Stimulated activated CD8-positive, alpha-beta memory T cell treated with anti-CD3 and anti-CD28 coated beads, Interleukin-4, amount 100 ng/mL, for 48 hours (primary cell): Measurements from ENCODE around the gene BACH2.
"Not testable (repeated sequence)": the region's sequence is repeated elsewhere in the genome, so short reads cannot be mapped to it uniquely, and the experiment has no call there.

ENCODE experiments used
- DNase-seq: peaks from one replicate; pipeline ENCODE4 v3.0.0-alpha.2; 2020

BACH2 gene

GRCh38 chr6:90179190-90180169 lies 117.2 kb downstream of the BACH2 start:
- no peak for DNase-seq

DNA sequence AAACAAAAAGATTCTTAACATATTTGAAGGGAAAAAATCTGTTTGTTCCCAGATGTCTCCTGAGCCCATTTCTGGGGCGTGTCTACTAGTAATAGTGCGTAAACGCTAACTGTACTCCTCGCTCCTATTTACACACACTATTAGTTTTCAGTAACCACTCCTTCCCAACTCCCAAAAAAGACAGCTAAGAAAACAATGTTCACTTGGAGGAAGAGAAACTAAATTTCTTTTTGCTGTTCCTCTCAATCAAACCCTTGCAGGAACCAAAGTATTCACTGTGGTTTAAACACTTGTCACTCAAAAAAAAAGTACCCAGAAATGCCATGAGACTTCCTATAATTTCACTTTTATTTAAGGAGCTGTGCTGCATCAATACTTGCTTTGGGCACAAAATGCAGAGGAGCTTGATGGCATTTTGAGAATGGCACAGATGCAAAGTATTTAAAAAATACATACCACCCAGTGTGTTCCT lies 118.2 kb downstream of the BACH2 start:
- DNase-seq, result no peak

GRCh38 chr6:90177544-90178383 lies 118.9 kb downstream of the BACH2 start:
- no peak for DNase-seq

- DNase-seq, result peak; percentile 79
These were observed 120.8 kb downstream of the BACH2 start for GRCh38 chr6:90175627-90176538.

DNA sequence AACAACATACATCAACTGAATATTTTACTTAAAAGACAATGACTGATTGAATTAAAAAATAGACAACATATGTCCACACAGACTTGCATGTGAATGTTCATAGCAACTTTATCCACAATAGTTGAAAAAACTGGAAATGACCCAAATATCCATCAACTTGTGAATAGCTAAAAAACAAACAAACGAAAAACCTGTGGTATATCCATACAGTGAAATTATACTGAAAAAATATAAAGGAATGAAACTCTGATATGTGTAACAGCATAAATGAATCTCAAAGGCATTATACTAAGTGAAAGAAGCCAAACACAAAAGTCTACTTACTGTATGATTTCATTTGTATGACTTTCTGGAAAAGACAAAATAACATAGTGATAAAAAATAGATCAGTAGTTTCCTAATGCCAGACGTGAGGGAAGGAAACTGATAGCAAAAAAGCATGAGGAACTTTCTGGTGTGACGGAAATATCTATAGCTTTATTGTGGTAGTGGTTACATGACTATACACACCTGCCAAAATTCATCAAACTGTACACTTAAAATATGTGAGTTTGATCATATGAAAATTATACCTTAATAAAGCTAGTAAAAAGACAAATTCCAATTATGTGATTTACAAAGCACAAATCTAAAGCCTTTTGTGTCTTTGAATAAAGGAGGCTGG lies 123.2 kb downstream of the BACH2 start:
- DNase-seq, result no peak

DNA sequence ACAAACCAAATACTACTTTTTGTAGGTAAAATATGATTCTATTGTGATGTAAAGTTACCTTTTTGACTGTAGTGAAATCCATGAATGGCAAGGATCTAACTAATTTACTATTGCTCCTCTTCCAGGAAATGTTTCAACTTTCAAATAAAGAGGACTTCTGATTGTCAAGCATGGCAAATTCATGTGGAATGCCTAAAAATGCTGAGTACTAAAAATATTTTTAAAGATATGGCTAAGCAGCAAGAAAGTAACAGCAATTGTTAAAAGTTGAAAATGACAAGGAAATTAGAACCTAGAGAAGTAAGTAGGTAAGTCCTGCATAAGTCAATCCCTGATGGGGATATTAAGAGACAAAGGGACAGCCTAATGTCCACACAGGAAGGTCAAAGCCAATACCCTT lies 126.0 kb downstream of the BACH2 start:
- no peak for DNase-seq

DNA sequence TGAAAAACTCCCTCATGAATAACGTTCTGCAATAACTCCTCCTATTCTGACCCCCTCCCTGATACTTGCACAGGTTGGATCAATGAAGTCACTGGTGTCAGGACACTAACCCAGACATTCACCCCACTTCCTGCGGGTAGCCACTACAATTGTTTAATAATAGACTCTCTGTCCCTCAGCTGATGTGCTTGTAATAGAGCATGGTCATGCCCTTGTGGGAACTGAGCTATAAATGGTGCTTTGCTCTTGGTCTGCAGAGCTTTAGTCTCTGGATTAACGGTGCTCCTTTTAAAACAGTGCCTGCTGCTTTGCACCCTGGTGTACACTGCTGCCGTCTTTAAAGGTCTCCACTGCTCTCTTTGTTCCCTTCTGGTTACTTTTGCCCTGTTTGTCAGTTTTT lies 127.3 kb downstream of the BACH2 start:
- no peak for DNase-seq

GRCh38 chr6:90168693-90169131 lies 127.9 kb downstream of the BACH2 start:
- no peak for DNase-seq

DNA sequence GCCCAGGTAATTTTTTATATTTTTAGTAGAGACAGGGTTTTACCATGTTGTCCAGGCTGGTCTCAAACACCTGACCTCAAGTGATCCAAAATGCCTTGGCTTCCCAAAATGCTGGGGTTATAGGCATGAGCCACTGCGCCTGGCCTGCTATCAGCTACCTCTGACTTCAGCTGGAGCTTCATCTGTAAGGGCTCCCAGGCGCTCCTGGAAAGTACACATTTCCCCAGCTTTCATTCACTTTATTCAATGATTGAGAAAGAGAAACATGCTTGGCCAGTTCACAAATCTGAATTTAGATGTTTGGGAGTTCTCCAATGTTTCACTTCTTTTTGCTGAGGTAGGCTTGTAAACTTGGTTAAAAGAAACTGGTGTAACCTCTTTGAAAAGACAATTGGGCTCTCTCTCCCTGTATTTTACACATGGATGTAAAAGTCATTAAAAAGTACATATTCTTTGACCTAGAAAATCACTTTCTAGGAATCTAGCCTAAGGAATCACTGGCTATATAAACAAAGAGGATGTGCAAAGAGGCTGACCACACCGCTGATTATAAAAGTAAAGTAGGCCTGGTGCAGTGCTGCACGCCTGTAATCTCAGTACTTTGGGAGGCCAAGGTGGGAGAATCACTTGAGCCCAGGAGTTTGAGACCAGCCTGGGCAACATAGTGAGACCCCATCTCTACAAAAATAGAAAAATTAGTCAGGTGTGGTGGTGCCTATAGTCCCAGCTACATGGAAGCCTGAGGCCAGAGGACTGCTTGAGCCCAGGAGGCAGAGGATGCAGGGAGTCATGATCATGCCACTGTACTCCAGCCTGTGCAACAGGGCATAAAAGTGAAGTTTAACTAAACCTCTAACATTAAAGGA lies 128.9 kb downstream of the BACH2 start:
- no peak for DNase-seq

GRCh38 chr6:90166155-90166924 lies 130.3 kb downstream of the BACH2 start:
- DNase-seq, result not testable (repeated sequence)

DNA sequence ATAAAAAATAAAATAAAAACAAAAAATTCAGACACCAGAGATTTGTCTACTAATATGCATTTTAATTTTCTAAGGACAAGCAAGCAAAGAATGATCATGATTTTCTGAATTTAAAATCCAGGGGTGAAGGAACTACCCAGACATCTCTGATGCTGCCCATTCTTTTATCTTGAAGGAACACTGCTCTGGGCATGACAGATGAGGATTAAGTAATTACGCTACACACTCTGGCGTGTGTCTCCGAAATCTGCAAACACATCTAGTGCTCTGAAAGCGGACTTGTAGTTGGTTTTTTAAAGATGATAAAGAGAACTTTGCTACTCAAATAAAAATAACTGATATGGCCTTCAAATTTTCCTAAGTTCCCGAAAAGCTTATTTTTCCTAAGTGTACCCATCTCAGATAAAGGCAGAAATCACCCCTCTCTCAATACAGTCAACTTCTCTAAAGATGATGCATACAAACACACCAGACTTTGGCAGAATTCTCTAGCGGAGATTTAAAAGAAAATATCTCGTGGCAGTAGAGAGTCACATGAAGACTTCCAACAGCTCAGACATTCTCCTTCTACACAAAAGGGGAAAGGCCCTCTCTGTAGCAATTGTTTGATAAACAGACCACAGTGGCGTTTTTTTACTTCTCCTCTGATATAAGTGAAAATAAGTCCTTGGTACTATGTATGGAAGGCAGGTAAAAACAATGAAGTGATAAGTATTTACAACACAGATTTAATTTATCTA lies 133.8 kb downstream of the BACH2 start:
- no peak for DNase-seq

- no peak for DNase-seq
These were observed 136.6 kb downstream of the BACH2 start for GRCh38 chr6:90160013-90160412.

DNA sequence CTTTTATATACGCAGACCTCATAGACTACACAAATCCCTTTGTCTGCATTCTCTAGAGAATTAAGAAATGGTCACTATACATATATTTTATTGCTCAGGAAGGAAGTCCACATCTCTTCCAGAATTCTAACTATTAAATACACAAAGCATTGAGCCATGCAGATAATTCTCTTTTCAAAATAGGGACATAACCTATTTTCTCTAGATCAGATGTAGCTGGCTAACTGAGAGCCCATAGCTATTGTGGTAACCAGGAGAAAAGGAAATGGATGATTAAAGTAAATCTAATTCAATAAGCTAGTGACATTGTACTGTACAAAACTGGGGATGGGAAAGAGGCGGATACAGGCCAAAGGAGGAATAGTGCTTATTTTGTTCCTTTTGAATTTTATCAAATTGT lies 137.2 kb downstream of the BACH2 start:
- no peak for DNase-seq

- DNase-seq, result no peak
These were observed 137.7 kb downstream of the BACH2 start for GRCh38 chr6:90158936-90159335.

DNA sequence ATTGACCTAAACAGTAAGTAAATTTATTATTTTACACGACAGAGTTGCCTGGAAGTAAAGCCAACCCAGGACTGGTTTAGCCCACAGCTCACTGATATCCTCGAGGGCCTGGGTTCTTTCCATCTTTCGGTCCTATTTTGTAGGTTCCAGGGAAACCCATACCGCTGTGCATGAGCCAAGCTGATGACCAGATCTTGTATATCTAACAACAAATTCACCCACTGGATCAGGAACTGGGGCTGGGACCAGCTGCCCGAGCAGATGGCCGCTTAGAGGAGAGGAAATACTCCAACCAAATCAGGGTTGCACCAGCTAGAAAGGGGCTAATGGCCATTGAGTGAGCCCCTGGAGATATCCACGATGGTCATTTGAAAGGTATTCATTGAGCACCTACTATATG lies 139.2 kb downstream of the BACH2 start:
- no peak for DNase-seq

DNA sequence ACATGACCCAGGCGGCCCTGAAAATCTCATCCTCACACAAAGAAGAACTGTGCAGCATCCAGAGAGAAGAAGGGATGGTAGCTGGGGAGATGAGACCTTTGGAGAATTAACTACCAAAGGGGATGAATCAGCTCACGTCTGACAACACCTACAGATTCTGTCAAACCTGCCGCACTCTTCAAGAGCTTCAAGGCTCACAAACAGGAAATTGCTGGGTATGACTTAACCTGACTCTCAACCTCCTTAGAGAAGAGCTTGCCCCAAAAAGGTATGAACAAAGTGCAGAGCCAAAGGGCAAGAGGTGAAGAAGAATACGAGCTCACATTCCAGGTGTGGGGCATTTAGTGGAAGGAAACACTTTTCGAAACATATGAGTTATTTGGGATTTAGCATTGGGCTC lies 139.8 kb downstream of the BACH2 start:
- peak; percentile 46 for DNase-seq

DNA sequence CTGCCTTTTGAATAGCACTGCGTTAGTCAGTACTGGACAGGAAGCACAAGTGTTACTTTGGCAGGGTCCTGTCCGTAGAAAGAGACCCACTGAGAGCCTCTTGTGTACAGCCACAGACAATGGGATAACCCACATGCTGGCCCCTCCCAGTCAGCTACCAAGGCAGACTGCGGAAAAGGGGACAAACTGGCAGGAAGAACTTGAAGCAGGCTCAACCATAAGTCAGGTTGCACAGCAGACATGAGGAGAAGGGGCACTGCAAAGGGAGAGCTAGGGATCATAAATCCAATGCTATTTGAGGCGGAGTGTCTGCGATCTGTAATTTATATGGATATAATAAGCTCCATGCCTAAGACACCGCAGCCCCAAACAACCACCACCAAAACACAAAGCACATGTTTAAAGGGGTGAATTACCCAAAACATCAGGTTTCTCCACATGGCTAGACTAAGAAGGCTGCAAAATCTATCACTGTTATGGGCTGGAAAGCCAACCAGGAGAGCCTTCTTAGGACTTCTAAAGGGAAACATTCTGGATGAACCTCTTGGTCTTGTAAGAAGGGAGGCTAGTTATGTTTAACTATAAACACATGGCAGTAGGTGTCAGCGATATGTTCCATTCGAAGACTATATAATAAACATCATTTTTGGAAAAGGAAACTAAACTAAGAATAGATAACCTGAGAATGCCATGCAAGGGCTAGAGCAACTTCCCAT lies 141.7 kb downstream of the BACH2 start:
- no peak for DNase-seq

- no peak for DNase-seq
These were observed 144.8 kb downstream of the BACH2 start for GRCh38 chr6:90151576-90152422.
